Keratinocyte (primary cell): ENCODE data around the gene CCT6B.

ENCODE experiments used
- CTCF ChIP-seq, 3 experiments: IDR thresholded peaks in 1 of 3; conservative IDR thresholded peaks in 1 of 3; optimal IDR thresholded peaks in 1 of 3; 2 replicates in 2 of 3; 3 replicates in 1 of 3; pipeline versions ENCODE3 to v1.5.1; 2011; ENCODE audit warnings: low read length in 3 of 3, mild to moderate bottlenecking in 3 of 3, moderate library complexity in 2 of 3, control low read depth in 1 of 3, inconsistent platforms in 1 of 3; ENCODE audit not compliant: insufficient read depth in 2 of 3; ENCODE audit errors: extremely low read depth in 1 of 3
- EZH2 ChIP-seq: IDR thresholded peaks from one replicate; pipeline ENCODE4 v1.6.1; 2012; ENCODE audit warnings: inconsistent platforms, mild to moderate bottlenecking, low read length, moderate library complexity

DNA sequence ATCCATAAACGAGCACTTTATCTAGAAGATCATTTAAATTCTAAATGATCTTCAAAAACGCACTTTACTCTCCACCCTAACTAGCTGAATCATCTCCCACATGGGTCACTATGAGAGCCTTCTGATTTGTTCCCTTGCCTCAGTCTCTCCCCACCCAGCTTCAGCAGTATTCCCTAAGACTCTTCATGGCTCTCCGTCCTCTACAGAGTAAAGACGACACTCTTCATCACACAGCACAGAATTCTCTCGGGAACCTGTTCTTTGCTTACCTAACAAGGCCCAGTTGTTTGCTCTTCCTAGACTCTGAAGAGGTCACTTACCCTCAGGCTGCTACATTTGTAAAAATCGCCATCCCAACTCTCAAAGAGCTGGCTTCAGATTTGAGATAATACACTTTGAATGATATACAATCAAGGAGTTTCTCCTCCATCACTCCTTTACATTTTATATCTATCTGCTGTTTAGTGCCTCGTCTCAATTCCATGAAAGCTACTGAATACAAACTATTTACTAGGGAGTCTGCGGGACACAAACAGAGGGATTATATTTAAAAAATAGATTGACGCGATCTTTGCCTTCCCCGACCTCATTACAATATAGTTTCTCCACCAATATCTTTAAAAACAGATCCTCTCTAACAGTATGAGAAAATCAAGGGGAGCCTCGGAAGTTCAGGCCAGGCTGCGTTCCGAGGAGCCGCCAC is 18.5 kb upstream of the CCT6B start:
- no peak for TF ChIP-seq CTCF (optimal IDR thresholded peaks at IDR 0.05 in 1 of 3, IDR thresholded peaks at IDR 0.05 in 1 of 3, conservative IDR thresholded peaks at IDR 0.05 in 1 of 3; ENCODE audit: extremely low read depth in 1 of 3, insufficient read depth in 2 of 3, low read length in 3 of 3)
- no peak for TF ChIP-seq EZH2
